Neural progenitor cell (in vitro differentiated cells): ENCODE measurements around the gene PARN.

Experiments
- CTCF ChIP-seq: fragments of 200-600 bp; sonication (generic); IDR thresholded peaks from 2 replicates; pipeline ENCODE4 v1.5.1; 2017; ENCODE audit warnings: antibody characterized with exemption, mild to moderate bottlenecking
- EZH2phosphoT487 ChIP-seq: fragments of 200-600 bp; sonication (generic); IDR thresholded peaks from 2 replicates; pipeline ENCODE4 v1.6.1; 2017; ENCODE audit warnings: antibody characterized with exemption

GRCh38 chr16:14652726-14653125, 22.7 kb upstream of the PARN start:
- TF ChIP-seq CTCF = no peak
- no peak for TF ChIP-seq EZH2phosphoT487
